ENCODE data around the gene HNRNPDL. TPM values are rescaled to one million over a fixed set of nuclear protein-coding genes. Genes with fewer than 3 reads are reported as not detected.

Gene HNRNPDL
- total and polyA plus RNA-seq, 2 of the 13 experiments (the other 11 are each of a cell fraction or from before 2014, with no cell fraction given), result 167 to 414 TPM

DNA sequence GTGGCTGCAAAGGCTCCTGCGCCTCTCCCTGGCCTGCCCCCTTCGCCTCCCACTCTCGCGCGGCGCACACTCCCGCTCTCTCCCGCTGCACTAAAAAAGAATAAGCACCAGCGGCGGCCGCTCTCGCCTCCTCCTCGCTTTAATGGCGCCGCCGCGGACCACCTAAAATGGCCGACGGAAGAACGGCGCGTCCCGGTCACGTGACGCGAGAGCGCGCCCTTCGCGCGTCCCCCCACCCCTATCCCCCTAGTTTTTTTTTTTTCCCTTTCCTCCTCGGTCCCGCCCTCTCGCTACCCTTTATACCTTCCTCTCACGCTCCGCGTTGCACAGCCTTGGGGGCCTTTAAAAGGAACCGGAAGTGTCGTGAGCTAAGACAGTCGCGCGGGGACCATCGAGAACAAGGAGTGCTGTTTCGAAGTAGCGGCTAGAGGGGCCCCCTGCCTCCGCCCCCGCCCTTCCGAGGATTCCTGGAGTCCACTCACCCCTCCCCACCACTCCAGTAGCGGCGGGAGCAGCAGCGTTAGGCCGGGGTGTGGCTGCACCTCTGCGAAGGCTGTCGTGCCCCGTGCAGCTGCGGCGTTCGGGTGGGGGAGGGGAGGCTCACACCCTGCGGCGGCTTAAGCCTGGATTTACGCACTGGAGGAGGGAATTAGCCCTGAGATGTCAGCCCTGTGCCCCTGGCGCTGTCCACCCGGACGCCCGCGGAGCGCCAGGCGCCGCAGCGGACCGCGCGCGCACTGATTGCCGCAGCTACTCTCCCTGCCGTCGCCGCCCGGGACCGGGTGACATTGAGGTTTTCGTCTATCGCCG lies 56.2 kb downstream of the HNRNPDL start, which contains the start of gene HNRNPD (continued):
- TF ChIP-seq, protein P1, sequence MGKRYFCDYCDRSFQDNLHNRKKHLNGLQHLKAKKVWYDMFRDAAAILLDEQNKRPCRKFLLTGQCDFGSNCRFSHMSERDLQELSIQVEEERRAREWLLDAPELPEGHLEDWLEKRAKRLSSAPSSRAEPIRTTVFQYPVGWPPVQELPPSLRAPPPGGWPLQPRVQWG (CRISPR knock-in tag; IDR thresholded peaks at IDR 0.05; ENCODE audit: borderline replicate concordance, low read depth), result no peak
- TF ChIP-seq KMT2A (CRISPR knock-in tag; IDR thresholded peaks at IDR 0.05), result peak; percentile 89
- TF ChIP-seq, protein P2, sequence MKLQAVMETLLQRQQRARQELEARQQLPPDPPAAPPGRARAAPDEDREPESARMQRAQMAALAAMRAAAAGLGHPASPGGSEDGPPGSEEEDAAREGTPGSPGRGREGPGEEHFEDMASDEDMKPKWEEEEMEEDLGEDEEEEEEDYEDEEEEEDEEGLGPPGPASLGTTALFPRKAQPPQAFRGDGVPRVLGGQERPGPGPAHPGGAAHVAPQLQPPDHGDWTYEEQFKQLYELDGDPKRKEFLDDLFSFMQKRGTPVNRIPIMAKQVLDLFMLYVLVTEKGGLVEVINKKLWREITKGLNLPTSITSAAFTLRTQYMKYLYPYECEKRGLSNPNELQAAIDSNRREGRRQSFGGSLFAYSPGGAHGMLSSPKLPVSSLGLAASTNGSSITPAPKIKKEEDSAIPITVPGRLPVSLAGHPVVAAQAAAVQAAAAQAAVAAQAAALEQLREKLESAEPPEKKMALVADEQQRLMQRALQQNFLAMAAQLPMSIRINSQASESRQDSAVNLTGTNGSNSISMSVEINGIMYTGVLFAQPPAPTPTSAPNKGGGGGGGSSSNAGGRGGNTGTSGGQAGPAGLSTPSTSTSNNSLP (IDR thresholded peaks at IDR 0.05; ENCODE audit: low read depth, low read length), result peak; percentile 18; the same call in 1 of the 2 replicates
- TF ChIP-seq, protein P3, sequence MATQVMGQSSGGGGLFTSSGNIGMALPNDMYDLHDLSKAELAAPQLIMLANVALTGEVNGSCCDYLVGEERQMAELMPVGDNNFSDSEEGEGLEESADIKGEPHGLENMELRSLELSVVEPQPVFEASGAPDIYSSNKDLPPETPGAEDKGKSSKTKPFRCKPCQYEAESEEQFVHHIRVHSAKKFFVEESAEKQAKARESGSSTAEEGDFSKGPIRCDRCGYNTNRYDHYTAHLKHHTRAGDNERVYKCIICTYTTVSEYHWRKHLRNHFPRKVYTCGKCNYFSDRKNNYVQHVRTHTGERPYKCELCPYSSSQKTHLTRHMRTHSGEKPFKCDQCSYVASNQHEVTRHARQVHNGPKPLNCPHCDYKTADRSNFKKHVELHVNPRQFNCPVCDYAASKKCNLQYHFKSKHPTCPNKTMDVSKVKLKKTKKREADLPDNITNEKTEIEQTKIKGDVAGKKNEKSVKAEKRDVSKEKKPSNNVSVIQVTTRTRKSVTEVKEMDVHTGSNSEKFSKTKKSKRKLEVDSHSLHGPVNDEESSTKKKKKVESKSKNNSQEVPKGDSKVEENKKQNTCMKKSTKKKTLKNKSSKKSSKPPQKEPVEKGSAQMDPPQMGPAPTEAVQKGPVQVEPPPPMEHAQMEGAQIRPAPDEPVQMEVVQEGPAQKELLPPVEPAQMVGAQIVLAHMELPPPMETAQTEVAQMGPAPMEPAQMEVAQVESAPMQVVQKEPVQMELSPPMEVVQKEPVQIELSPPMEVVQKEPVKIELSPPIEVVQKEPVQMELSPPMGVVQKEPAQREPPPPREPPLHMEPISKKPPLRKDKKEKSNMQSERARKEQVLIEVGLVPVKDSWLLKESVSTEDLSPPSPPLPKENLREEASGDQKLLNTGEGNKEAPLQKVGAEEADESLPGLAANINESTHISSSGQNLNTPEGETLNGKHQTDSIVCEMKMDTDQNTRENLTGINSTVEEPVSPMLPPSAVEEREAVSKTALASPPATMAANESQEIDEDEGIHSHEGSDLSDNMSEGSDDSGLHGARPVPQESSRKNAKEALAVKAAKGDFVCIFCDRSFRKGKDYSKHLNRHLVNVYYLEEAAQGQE (IDR thresholded peaks at IDR 0.05; ENCODE audit: borderline replicate concordance in 1 of 2, low read depth in 1 of 2, low read length in 2 of 2), result peak; percentile 10 to 76
- TF ChIP-seq ZNF572 (CRISPR knock-in tag; IDR thresholded peaks at IDR 0.05), result no peak
- TF ChIP-seq, protein P4, sequence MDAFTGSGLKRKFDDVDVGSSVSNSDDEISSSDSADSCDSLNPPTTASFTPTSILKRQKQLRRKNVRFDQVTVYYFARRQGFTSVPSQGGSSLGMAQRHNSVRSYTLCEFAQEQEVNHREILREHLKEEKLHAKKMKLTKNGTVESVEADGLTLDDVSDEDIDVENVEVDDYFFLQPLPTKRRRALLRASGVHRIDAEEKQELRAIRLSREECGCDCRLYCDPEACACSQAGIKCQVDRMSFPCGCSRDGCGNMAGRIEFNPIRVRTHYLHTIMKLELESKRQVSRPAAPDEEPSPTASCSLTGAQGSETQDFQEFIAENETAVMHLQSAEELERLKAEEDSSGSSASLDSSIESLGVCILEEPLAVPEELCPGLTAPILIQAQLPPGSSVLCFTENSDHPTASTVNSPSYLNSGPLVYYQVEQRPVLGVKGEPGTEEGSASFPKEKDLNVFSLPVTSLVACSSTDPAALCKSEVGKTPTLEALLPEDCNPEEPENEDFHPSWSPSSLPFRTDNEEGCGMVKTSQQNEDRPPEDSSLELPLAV (CRISPR knock-in tag; conservative IDR thresholded peaks at IDR 0.05; ENCODE audit: low read depth), result no peak
- TF ChIP-seq KDM3A (CRISPR knock-in tag; IDR thresholded peaks at IDR 0.05; ENCODE audit: low read depth), result peak; percentile 91
- peak; percentile 95 for TF ChIP-seq ZMAT3 (CRISPR knock-in tag; conservative IDR thresholded peaks at IDR 0.05)
- TF ChIP-seq, protein P5, sequence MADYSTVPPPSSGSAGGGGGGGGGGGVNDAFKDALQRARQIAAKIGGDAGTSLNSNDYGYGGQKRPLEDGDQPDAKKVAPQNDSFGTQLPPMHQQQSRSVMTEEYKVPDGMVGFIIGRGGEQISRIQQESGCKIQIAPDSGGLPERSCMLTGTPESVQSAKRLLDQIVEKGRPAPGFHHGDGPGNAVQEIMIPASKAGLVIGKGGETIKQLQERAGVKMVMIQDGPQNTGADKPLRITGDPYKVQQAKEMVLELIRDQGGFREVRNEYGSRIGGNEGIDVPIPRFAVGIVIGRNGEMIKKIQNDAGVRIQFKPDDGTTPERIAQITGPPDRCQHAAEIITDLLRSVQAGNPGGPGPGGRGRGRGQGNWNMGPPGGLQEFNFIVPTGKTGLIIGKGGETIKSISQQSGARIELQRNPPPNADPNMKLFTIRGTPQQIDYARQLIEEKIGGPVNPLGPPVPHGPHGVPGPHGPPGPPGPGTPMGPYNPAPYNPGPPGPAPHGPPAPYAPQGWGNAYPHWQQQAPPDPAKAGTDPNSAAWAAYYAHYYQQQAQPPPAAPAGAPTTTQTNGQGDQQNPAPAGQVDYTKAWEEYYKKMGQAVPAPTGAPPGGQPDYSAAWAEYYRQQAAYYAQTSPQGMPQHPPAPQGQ (CRISPR knock-in tag; IDR thresholded peaks at IDR 0.05; ENCODE audit: borderline replicate concordance), result no peak
- TF ChIP-seq, protein P6, sequence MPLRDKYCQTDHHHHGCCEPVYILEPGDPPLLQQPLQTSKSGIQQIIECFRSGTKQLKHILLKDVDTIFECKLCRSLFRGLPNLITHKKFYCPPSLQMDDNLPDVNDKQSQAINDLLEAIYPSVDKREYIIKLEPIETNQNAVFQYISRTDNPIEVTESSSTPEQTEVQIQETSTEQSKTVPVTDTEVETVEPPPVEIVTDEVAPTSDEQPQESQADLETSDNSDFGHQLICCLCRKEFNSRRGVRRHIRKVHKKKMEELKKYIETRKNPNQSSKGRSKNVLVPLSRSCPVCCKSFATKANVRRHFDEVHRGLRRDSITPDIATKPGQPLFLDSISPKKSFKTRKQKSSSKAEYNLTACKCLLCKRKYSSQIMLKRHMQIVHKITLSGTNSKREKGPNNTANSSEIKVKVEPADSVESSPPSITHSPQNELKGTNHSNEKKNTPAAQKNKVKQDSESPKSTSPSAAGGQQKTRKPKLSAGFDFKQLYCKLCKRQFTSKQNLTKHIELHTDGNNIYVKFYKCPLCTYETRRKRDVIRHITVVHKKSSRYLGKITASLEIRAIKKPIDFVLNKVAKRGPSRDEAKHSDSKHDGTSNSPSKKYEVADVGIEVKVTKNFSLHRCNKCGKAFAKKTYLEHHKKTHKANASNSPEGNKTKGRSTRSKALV (CRISPR knock-in tag; IDR thresholded peaks at IDR 0.05), result peak; percentile 87; the same call in 1 of the 2 replicates
- peak; percentile 85 for TF ChIP-seq ZNF331 (CRISPR knock-in tag; IDR thresholded peaks at IDR 0.05)
- TF ChIP-seq, protein P7, sequence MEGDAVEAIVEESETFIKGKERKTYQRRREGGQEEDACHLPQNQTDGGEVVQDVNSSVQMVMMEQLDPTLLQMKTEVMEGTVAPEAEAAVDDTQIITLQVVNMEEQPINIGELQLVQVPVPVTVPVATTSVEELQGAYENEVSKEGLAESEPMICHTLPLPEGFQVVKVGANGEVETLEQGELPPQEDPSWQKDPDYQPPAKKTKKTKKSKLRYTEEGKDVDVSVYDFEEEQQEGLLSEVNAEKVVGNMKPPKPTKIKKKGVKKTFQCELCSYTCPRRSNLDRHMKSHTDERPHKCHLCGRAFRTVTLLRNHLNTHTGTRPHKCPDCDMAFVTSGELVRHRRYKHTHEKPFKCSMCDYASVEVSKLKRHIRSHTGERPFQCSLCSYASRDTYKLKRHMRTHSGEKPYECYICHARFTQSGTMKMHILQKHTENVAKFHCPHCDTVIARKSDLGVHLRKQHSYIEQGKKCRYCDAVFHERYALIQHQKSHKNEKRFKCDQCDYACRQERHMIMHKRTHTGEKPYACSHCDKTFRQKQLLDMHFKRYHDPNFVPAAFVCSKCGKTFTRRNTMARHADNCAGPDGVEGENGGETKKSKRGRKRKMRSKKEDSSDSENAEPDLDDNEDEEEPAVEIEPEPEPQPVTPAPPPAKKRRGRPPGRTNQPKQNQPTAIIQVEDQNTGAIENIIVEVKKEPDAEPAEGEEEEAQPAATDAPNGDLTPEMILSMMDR (CRISPR knock-in tag; IDR thresholded peaks at IDR 0.05), result no peak; the same call in 1 of the 2 replicates
- TF ChIP-seq SSRP1 (CRISPR knock-in tag; IDR thresholded peaks at IDR 0.05), result no peak; the same call in 1 of the 2 replicates
- TF ChIP-seq ZNF629 (CRISPR knock-in tag; conservative IDR thresholded peaks at IDR 0.05), result 0 out of 2 replicates have a peak, but pooled peaks have one; percentile 27
